Measurements from ENCODE around the gene GALT.

Gene GALT

DNA sequence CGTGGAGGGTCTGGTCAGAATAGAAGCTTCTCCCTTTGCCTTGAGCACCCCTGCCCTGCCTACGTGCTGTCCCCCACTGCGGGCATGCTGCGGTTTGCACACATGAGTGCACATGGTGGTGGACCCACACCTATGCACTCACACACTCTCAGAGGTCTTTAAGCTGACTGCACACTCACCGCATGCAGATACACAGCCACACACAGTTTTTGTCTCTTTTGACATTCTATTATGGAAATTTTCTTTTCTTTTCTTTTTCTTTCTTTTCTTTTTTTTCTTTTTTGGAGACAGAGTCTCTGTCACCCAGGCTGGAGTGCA, 17.0 kb upstream of the GALT start:
- TF ChIP-seq, protein P1, sequence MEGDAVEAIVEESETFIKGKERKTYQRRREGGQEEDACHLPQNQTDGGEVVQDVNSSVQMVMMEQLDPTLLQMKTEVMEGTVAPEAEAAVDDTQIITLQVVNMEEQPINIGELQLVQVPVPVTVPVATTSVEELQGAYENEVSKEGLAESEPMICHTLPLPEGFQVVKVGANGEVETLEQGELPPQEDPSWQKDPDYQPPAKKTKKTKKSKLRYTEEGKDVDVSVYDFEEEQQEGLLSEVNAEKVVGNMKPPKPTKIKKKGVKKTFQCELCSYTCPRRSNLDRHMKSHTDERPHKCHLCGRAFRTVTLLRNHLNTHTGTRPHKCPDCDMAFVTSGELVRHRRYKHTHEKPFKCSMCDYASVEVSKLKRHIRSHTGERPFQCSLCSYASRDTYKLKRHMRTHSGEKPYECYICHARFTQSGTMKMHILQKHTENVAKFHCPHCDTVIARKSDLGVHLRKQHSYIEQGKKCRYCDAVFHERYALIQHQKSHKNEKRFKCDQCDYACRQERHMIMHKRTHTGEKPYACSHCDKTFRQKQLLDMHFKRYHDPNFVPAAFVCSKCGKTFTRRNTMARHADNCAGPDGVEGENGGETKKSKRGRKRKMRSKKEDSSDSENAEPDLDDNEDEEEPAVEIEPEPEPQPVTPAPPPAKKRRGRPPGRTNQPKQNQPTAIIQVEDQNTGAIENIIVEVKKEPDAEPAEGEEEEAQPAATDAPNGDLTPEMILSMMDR (IDR thresholded peaks at IDR 0.05; ENCODE audit: low read depth, low read length, poor library complexity, severe bottlenecking) = no peak
- no peak for TF ChIP-seq EZH2phosphoT487 (IDR thresholded peaks at IDR 0.05; ENCODE audit: borderline replicate concordance, low read length)
- peak overlapping the region; percentile 57 for H3K4me2 ChIP-seq (ENCODE audit: low read length)
- no peaks in the 10 kb centered on the region for H4K20me1 ChIP-seq (ENCODE audit: control insufficient read depth, insufficient read depth, low read depth, low read length)
- peaks cover 3% of the 10 kb centered on the region; the same call in 1 of the 2 replicates for H3F3A ChIP-seq (ENCODE audit: control insufficient read depth, insufficient read depth)
- no peaks in the 10 kb centered on the region for H3K9me3 ChIP-seq (ENCODE audit: control insufficient read depth, insufficient read depth, low read length)
- no peak overlapping the region for H3K27ac ChIP-seq (ENCODE audit: low read depth, low read length)
- no peaks in the 10 kb centered on the region for H3K9me2 ChIP-seq (replicated peaks; ENCODE audit: control insufficient read depth, low read length)
- H3K36me3 ChIP-seq (ENCODE audit: control insufficient read depth, low read length) = no peaks in the 10 kb centered on the region
- H3K4me1 ChIP-seq (ENCODE audit: control insufficient read depth, low read length) = peaks cover 13% of the 10 kb centered on the region
- no peaks in the 10 kb centered on the region for H3K79me2 ChIP-seq (ENCODE audit: control insufficient read depth, low read length)
- no peak overlapping the region for H3K4me3 ChIP-seq (ENCODE audit: low read length)
- H3K27me3 ChIP-seq (ENCODE audit: control insufficient read depth, low read length) = peaks cover 54% of the 10 kb centered on the region

DNA sequence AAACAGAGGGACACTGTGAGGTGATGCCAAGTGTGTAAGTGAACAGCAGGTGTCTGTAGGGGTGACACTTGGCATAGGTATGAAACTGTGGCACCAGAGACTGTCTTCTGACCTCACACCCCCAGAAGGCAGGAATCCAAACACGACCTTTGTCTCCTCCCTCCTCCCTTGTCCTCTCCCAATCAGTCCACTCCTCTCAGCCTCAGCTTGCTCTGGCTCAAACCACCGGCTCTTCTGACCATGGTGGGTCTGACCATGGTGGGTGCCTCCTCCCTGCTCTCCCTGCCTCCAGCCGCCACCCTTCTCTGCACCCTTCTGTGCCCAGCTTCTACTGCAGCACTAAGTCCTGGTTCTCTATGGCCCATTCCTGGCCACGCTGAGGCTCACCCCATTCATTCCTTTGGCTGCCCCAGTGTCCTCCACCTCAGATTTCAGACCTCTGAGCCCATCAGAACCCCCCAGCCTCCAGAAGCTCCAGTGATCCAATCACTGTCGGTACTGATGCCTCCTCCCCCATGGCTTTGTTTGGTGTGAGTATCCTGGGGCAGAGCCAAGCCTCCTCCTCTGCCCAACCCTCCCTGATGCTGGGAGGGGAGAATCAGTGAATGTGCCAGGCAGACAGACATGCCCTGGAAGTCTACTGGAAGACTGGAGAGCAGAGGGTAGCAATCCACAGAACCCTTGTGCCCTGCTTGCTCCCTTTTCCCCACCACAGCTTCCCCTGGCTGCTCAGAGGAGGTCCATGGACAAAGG, 15.9 kb upstream of the GALT start:
- Histone ChIP-seq H3K79me2 (ENCODE audit: control insufficient read depth, low read length) (peaks cover 4% of the 10 kb centered on the region), H4K20me1 (ENCODE audit: control insufficient read depth, insufficient read depth, low read depth, low read length) (no peaks in the 10 kb centered on the region), H3K4me1 (ENCODE audit: control insufficient read depth, low read length) (peaks cover 18% of the 10 kb centered on the region), H3F3A (ENCODE audit: control insufficient read depth, insufficient read depth) (peaks cover 3% of the 10 kb centered on the region; the same call in 1 of the 2 replicates), H3K4me2 (ENCODE audit: low read length) (no peak overlapping the region), H3K9me3 (ENCODE audit: control insufficient read depth, insufficient read depth, low read length) (no peaks in the 10 kb centered on the region), H3K27me3 (ENCODE audit: control insufficient read depth, low read length) (peaks cover 47% of the 10 kb centered on the region), H3K36me3 (ENCODE audit: control insufficient read depth, low read length) (peaks cover 6% of the 10 kb centered on the region; the same call in 1 of the 2 replicates), H3K27ac (ENCODE audit: low read depth, low read length) (no peak overlapping the region), H3K4me3 (ENCODE audit: low read length) (no peak overlapping the region), H3K9me2 (replicated peaks; ENCODE audit: control insufficient read depth, low read length) (no peaks in the 10 kb centered on the region)
- TF ChIP-seq EZH2phosphoT487 (IDR thresholded peaks at IDR 0.05; ENCODE audit: borderline replicate concordance, low read length) = no peak
- TF ChIP-seq, protein P1 (IDR thresholded peaks at IDR 0.05; ENCODE audit: low read depth, low read length, poor library complexity, severe bottlenecking) = no peak

DNA sequence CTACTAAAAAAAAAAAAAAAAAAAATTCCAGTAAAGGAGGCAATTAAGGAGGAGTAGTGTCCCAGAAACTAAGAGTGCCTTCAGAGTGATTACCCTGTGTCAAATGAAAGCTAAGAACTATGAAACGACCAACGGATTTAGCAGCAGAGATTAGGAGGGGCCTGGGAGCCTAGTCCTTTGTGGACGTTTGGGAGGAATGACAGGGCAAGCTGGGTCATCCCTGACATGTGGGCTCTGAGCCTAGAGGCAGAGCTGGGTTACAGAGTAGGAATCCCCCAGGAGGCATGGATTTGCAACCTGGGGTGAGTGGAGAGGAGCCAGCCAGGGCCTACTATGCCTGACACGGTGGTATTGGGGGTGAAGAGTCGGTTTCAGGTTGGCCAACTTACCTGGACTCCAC, 13.3 kb upstream of the GALT start:
- peaks cover 26% of the 10 kb centered on the region for H3K4me1 ChIP-seq (ENCODE audit: control insufficient read depth, low read length)
- no peak overlapping the region for H3K4me3 ChIP-seq (ENCODE audit: low read length)
- H3K4me2 ChIP-seq (ENCODE audit: low read length) = no peak overlapping the region
- no peak overlapping the region for H3K27ac ChIP-seq (ENCODE audit: low read depth, low read length)
- H4K20me1 ChIP-seq (ENCODE audit: control insufficient read depth, insufficient read depth, low read depth, low read length) = no peaks in the 10 kb centered on the region
- H3K9me2 ChIP-seq (replicated peaks; ENCODE audit: control insufficient read depth, low read length) = no peaks in the 10 kb centered on the region
- TF ChIP-seq, protein P1 (IDR thresholded peaks at IDR 0.05; ENCODE audit: low read depth, low read length, poor library complexity, severe bottlenecking) = no peak
- no peak for TF ChIP-seq EZH2phosphoT487 (IDR thresholded peaks at IDR 0.05; ENCODE audit: borderline replicate concordance, low read length)
- H3K36me3 ChIP-seq (ENCODE audit: control insufficient read depth, low read length) = peaks cover 15% of the 10 kb centered on the region; the same call in 1 of the 2 replicates
- peaks cover 24% of the 10 kb centered on the region for H3K27me3 ChIP-seq (ENCODE audit: control insufficient read depth, low read length)
- no peaks in the 10 kb centered on the region for H3K9me3 ChIP-seq (ENCODE audit: control insufficient read depth, insufficient read depth, low read length)
- H3F3A ChIP-seq (ENCODE audit: control insufficient read depth, insufficient read depth) = peaks cover 3% of the 10 kb centered on the region; the same call in 1 of the 2 replicates
- peaks cover 22% of the 10 kb centered on the region for H3K79me2 ChIP-seq (ENCODE audit: control insufficient read depth, low read length)

All from DOHH2 (cell line).